Stimulated activated effector memory CD8-positive, alpha-beta T cell treated with anti-CD3 and anti-CD28 coated beads, Interleukin-12 subunit alpha, Interleukin-12 subunit beta, amount 100 ng/mL, for 72 hours (primary cell): ENCODE measurements around the gene TOPAZ1.

Experiments used
- ATAC-seq: fragments of 150-1000 bp; cut with Tn5 transposase; 2 replicates; pipeline ENCODE4 v1.10.0; 2021
- DNase-seq, 2 donors: peaks; one replicate each; pipeline ENCODE4 v3.0.0; 2021 to 2022; ENCODE audit warnings: low spot score in 2 of 2
- H3K27ac Mint-ChIP-seq: one replicate; pipeline ENCODE4 v1.8.0; 2022; ENCODE audit warnings: mild to moderate bottlenecking, mixed read lengths
- H3K36me3 Mint-ChIP-seq: one replicate; pipeline ENCODE4 v1.8.0; 2022; ENCODE audit warnings: mild to moderate bottlenecking, mixed read lengths
- H3K4me1 Mint-ChIP-seq: one replicate; pipeline ENCODE4 v1.8.0; 2022; ENCODE audit warnings: mixed read lengths
- H3K4me3 Mint-ChIP-seq: one replicate; pipeline ENCODE4 v1.8.0; 2022; ENCODE audit warnings: mild to moderate bottlenecking, mixed read lengths
- H3K9me3 Mint-ChIP-seq: one replicate; pipeline ENCODE4 v1.8.0; 2022; ENCODE audit warnings: mixed read lengths

The TOPAZ1 gene

DNA sequence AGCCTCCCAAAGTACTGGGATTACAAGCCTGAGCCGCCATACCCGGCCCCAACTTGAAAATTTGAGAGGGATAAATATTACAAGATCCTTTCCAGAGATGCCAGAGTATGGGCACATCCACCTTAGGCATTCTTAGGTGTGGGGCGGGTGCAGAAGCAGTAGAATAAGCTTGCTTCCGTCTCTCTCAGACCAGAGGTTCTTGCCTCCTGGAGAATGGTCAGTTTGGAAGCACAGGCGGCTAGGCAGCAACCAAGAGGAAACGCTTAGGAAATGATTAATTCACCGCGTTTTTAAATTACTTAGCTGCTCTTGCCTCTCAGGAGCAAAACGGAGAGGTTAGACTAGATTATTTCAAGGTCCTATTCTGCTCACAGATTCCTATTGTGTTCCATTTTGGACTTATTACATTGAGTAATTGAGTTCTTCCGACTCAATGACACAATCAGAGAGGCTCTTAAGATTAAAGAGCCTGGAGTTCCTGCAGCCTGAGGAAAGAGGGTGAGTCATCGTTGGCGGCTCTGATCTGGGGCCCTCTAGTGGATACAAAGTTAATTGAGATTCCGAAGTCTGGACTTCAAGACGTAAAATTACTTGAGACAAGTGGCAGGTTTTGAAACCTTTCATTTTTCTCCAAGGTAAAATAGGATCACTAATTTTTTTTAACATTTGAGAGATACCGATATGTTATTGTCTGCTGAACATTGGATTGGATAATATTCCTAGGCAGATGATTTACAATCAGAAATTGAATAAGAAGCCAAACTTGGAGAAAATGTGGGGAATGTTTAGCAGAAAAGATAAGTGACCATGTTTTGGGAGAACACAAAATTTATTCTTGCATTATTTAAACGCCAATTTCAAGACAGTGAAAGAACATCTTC lies 5.8 kb upstream of the TOPAZ1 start:
- Mint-ChIP-seq H3K27ac (no peak overlapping the region), H3K9me3 (no peaks in the 10 kb centered on the region), H3K4me3 (no peak overlapping the region)

DNA sequence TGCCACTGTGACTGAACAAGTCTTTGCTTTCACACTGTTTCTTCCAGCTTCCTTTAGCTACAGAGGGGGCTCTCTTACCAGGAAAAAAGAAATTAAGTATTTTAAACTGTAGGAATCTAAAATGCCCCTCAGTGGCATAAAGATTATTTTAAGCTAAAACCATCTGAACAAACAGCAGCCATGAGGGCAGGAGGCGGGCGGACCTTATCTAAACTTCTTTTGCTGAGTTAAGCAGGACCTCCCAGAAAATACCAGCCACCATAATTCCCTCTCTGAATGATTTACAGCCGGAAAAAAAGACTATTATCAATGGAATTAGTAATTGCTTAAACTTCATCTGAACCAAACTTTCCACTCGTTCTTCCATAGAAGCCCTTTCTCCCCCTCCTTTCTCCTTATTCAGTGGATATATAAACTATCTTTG lies 5.2 kb upstream of the TOPAZ1 start:
- DNase-seq (no peak), ATAC-seq (no peak)
- H3K4me1 Mint-ChIP-seq: no peaks in the 10 kb centered on the region

More for the DNA sequence above, 5.8 kb upstream of the TOPAZ1 start:
- ATAC-seq (peak; percentile 74), DNase-seq (peak in 1 of 2 donors; percentile 14)
- Mint-ChIP-seq H3K4me1 (no peaks in the 10 kb centered on the region), H3K36me3 (no peaks in the 10 kb centered on the region)

GRCh38 chr3:44237161-44237560 lies 4.5 kb upstream of the TOPAZ1 start:
- Mint-ChIP-seq H3K4me3 (no peak overlapping the region), H3K36me3 (no peaks in the 10 kb centered on the region), H3K4me1 (no peaks in the 10 kb centered on the region), H3K9me3 (no peaks in the 10 kb centered on the region), H3K27ac (no peak overlapping the region)
- DNase-seq (no peak), ATAC-seq (no peak)

More for the DNA sequence above, 5.2 kb upstream of the TOPAZ1 start:
- H3K4me3 Mint-ChIP-seq: no peak overlapping the region
- H3K36me3 Mint-ChIP-seq: no peaks in the 10 kb centered on the region
- no peak overlapping the region for H3K27ac Mint-ChIP-seq
- no peaks in the 10 kb centered on the region for H3K9me3 Mint-ChIP-seq

- no peak for ATAC-seq
- Mint-ChIP-seq H3K36me3 (no peaks in the 10 kb centered on the region), H3K27ac (no peak overlapping the region), H3K4me3 (no peak overlapping the region), H3K4me1 (no peaks in the 10 kb centered on the region), H3K9me3 (no peaks in the 10 kb centered on the region)
- no peak for DNase-seq
Measured at GRCh38 chr3:44237665-44238064, 4.0 kb upstream of the TOPAZ1 start.

- no peak for ATAC-seq
- DNase-seq: no peak
- Mint-ChIP-seq H3K27ac (no peak overlapping the region), H3K36me3 (no peaks in the 10 kb centered on the region), H3K4me3 (no peak overlapping the region), H3K4me1 (no peaks in the 10 kb centered on the region), H3K9me3 (no peaks in the 10 kb centered on the region)
Measured at GRCh38 chr3:44238889-44239288, 2.8 kb upstream of the TOPAZ1 start.

- Mint-ChIP-seq H3K36me3 (no peaks in the 10 kb centered on the region), H3K4me3 (no peak overlapping the region), H3K9me3 (no peaks in the 10 kb centered on the region), H3K27ac (no peak overlapping the region), H3K4me1 (no peaks in the 10 kb centered on the region)
- no peak for DNase-seq
- no peak for ATAC-seq
Measured at GRCh38 chr3:44240061-44240460, 1.6 kb upstream of the TOPAZ1 start.

GRCh38 chr3:44242721-44243120 lies 1.0 kb downstream of the TOPAZ1 start:
- H3K4me3 Mint-ChIP-seq: no peak overlapping the region
- no peak overlapping the region for H3K27ac Mint-ChIP-seq
- DNase-seq: no peak
- no peaks in the 10 kb centered on the region for H3K4me1 Mint-ChIP-seq
- no peaks in the 10 kb centered on the region for H3K9me3 Mint-ChIP-seq
- no peaks in the 10 kb centered on the region for H3K36me3 Mint-ChIP-seq
- no peak for ATAC-seq

- H3K9me3 Mint-ChIP-seq: peaks cover 4% of the 10 kb centered on the region
- H3K4me3 Mint-ChIP-seq: no peak overlapping the region
Measured at GRCh38 chr3:44248152-44248551, 6.5 kb downstream of the TOPAZ1 start.

DNA sequence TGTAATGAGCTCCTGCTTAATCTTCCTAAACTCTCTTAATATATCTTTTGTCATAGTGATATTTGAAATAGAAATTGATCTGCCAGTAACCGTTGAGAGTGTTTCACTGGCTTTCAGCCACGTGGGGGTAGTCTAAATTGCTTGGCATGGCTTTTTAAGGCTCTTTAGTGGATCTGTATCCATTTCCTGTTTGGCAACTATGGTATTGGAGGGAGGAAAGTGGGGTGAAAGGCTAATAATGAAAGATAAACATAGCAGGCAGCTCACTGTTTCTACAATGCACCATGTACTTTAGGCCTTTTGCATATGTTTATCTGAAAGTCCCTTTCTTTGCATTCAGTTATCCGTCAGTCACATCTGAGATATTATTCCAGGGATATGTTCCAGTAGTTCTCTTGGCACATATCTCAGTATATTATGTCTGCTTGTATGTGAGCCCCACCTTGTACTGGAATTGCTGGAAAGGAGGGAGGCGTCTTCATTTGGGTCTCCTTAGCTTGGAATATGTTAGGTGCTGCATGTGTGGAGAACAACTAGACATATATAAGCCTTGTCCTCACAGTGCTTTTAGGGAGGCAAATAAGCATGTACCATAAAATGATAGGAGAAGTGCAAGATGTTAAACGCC lies 10.8 kb downstream of the TOPAZ1 start:
- DNase-seq (no peak), ATAC-seq (no peak)
- Mint-ChIP-seq H3K36me3 (no peaks in the 10 kb centered on the region), H3K4me3 (no peak overlapping the region), H3K4me1 (no peaks in the 10 kb centered on the region), H3K27ac (no peak overlapping the region), H3K9me3 (peaks cover 4% of the 10 kb centered on the region)

More at GRCh38 chr3:44248152-44248551, 6.5 kb downstream of the TOPAZ1 start:
- Mint-ChIP-seq H3K4me1 (no peaks in the 10 kb centered on the region), H3K36me3 (no peaks in the 10 kb centered on the region), H3K27ac (no peak overlapping the region)
- DNase-seq (no peak), ATAC-seq (no peak)

DNA sequence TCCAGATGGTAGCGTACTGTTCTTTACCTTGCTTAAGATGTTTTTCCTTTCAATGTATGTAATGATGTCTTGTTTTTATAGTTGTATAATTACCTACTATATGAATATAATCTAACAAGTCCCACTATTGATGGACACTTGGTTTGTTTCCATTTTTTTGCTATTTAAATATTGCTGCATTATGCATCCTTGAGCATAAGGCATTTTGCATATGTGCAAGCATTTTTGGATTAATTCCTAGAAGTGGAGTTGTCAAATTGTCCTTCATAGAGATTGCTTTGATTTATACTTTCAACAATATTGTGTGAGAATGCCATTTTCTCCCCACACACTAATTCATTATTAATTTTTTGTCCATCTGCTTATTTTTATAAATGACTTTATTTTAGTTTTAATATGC lies 17.7 kb downstream of the TOPAZ1 start:
- ATAC-seq (no peak), DNase-seq (no peak)
- no peaks in the 10 kb centered on the region for H3K9me3 Mint-ChIP-seq
- H3K4me1 Mint-ChIP-seq: no peaks in the 10 kb centered on the region
- H3K27ac Mint-ChIP-seq: no peak overlapping the region
- no peaks in the 10 kb centered on the region for H3K36me3 Mint-ChIP-seq
- no peak overlapping the region for H3K4me3 Mint-ChIP-seq

DNA sequence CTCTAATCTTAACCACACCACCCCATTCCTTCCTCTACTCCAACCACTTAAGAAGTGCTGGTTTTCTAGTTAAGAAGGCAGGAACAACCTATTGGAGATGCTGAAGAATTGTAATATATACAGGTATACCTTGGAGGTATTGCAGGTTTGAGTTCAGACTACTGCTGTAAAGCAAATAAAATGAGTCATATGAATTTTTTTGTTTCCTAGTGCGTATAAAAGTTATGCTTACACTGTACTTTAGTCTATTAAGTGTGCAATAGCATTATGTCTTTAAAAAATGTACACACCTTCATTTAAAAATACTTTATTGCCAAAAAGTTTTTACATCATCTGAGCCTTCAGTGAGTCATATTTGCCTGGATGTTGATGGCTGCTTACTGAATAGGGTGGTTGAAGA lies 22.5 kb downstream of the TOPAZ1 start:
- no peaks in the 10 kb centered on the region for H3K9me3 Mint-ChIP-seq
- no peak overlapping the region for H3K27ac Mint-ChIP-seq
- H3K4me1 Mint-ChIP-seq: no peaks in the 10 kb centered on the region
- H3K36me3 Mint-ChIP-seq: no peaks in the 10 kb centered on the region
- DNase-seq (no peak), ATAC-seq (no peak)
- H3K4me3 Mint-ChIP-seq: no peak overlapping the region

- Mint-ChIP-seq H3K9me3 (no peaks in the 10 kb centered on the region), H3K4me3 (no peak overlapping the region), H3K36me3 (no peaks in the 10 kb centered on the region), H3K4me1 (no peaks in the 10 kb centered on the region), H3K27ac (no peak overlapping the region)
- ATAC-seq (no peak), DNase-seq (no peak)
Measured at GRCh38 chr3:44265815-44266214, 24.1 kb downstream of the TOPAZ1 start.

DNA sequence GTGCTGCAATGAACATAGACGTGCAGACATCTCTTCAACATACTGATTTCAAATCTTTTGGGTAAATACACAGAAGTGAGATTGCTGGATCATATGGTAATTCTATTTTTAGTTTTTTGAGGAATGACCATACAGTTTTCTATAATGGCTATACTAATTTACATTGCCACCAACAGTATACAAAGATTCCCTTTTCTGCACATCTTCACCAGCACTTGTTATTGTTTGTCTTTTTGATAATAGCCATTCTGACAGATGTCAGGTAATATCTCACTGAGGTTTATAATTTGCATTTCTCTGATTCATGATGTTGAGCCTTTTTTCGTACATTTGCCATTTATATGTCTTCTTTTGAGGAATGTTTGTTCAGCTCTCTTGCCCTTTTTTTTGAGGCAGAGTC lies 30.5 kb downstream of the TOPAZ1 start:
- Mint-ChIP-seq H3K9me3 (peaks cover 2% of the 10 kb centered on the region), H3K27ac (no peak overlapping the region), H3K4me1 (no peaks in the 10 kb centered on the region), H3K4me3 (no peak overlapping the region), H3K36me3 (no peaks in the 10 kb centered on the region)
- ATAC-seq (no peak), DNase-seq (no peak)

- H3K36me3 Mint-ChIP-seq: no peaks in the 10 kb centered on the region
- H3K27ac Mint-ChIP-seq: no peak overlapping the region
- no peak for ATAC-seq
- peaks cover 2% of the 10 kb centered on the region for H3K9me3 Mint-ChIP-seq
- H3K4me3 Mint-ChIP-seq: no peak overlapping the region
- H3K4me1 Mint-ChIP-seq: no peaks in the 10 kb centered on the region
- no peak for DNase-seq
Measured at GRCh38 chr3:44277925-44278324, 36.2 kb downstream of the TOPAZ1 start.

GRCh38 chr3:44280077-44280476 lies 38.4 kb downstream of the TOPAZ1 start:
- Mint-ChIP-seq H3K4me3 (no peak overlapping the region), H3K27ac (no peak overlapping the region), H3K9me3 (peaks cover 2% of the 10 kb centered on the region), H3K4me1 (no peaks in the 10 kb centered on the region), H3K36me3 (no peaks in the 10 kb centered on the region)
- DNase-seq: no peak
- ATAC-seq: no peak

DNA sequence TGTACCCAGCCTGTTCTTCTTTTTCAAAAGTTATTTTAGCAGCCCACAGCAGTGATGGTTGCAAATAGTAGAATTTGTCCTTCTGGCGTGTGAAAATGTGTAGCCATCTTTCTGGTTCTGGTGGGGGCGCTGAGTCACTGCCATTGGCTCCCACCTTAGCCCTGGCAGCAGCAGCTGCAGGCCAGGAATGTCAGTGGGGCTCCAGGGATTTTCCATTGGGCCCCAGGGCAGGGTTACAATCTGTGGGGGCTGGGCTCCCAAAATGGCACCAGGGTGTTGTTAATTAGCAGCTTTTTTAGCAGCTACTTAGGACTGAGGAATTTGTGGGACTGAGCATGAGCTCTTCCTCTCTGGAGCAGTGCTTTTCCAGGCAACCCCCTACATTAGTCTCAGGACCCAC lies 38.9 kb downstream of the TOPAZ1 start:
- H3K4me3 Mint-ChIP-seq: no peak overlapping the region
- H3K4me1 Mint-ChIP-seq: no peaks in the 10 kb centered on the region
- H3K27ac Mint-ChIP-seq: no peak overlapping the region
- ATAC-seq (no peak), DNase-seq (no peak)
- no peaks in the 10 kb centered on the region for H3K36me3 Mint-ChIP-seq
- no peaks in the 10 kb centered on the region for H3K9me3 Mint-ChIP-seq
